Liver (tissue), 3 donors: ENCODE data around the gene LRRN2.

Experiments
- GABPA ChIP-seq, 2 donors: IDR thresholded peaks in 1 of 2; conservative IDR thresholded peaks in 1 of 2; 2 replicates each; pipeline ENCODE4 v1.6.1; 2016; ENCODE audit warnings: antibody characterized with exemption in 2 of 2, mild to moderate bottlenecking in 1 of 2, moderate library complexity in 1 of 2
- TF ChIP-seq, protein P1 (sequence below): fragments of 150-350 bp; IDR thresholded peaks from 2 replicates; pipeline ENCODE4 v1.5.1; 2017; ENCODE audit warnings: improper control_type of control experiment, low read depth, low read length; ENCODE audit not compliant: missing input control
- donor health status: healthy.
- donor health status: healthy.

DNA sequence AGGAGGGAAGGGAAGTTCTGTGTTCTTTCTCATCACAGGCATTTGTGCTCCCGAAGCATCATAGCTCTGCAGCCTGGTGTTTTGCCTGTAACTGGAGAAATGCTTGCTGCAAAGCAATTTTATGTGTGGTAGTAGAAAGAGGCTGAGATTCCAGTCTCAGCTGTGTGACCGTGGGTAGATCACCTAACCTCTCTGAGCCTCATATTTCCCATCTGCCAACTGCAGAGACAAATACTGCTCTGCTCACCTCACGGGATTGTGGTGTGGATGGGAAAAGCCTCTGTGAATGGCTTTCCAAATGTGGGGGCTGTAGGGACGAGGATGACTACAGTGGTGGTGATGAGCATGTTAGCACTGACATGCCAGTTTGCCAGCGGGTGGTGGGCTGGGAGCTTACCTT lies 85.3 kb downstream of the LRRN2 start:
- TF ChIP-seq GABPA (IDR thresholded peaks at IDR 0.05 in 1 of 2, conservative IDR thresholded peaks at IDR 0.05 in 1 of 2): no peak
- TF ChIP-seq, protein P1, sequence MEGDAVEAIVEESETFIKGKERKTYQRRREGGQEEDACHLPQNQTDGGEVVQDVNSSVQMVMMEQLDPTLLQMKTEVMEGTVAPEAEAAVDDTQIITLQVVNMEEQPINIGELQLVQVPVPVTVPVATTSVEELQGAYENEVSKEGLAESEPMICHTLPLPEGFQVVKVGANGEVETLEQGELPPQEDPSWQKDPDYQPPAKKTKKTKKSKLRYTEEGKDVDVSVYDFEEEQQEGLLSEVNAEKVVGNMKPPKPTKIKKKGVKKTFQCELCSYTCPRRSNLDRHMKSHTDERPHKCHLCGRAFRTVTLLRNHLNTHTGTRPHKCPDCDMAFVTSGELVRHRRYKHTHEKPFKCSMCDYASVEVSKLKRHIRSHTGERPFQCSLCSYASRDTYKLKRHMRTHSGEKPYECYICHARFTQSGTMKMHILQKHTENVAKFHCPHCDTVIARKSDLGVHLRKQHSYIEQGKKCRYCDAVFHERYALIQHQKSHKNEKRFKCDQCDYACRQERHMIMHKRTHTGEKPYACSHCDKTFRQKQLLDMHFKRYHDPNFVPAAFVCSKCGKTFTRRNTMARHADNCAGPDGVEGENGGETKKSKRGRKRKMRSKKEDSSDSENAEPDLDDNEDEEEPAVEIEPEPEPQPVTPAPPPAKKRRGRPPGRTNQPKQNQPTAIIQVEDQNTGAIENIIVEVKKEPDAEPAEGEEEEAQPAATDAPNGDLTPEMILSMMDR: no peak
